GM12892 (cell line): ENCODE data around the gene CES5A.
"Not testable (repeated sequence)": the region's sequence is repeated elsewhere in the genome, so short reads cannot be mapped to it uniquely, and the experiment has no call there.

Experiments used
- DNase-seq: peaks from one replicate; pipeline ENCODE4 v3.0.0; 2011; ENCODE audit not compliant: insufficient read length
- FAIRE-seq: peaks from 2 replicates; lab custom pipeline; 2011; peaks lifted over from hg19 to GRCh38; lab: Jason Lieb, UNC
- POLR2A ChIP-seq: IDR thresholded peaks from 2 replicates; pipeline ENCODE4 v1.6.1; 2011; ENCODE audit warnings: low read depth, low read length, control low read depth
- POLR2AphosphoS5 ChIP-seq: IDR thresholded peaks from 2 replicates; pipeline ENCODE4 v1.6.1; 2011; ENCODE audit warnings: low read depth, low read length, control low read depth
- TAF1 ChIP-seq: IDR thresholded peaks from 2 replicates; pipeline ENCODE4 v1.6.1; 2011; ENCODE audit warnings: low read depth, mild to moderate bottlenecking, control low read depth, low read length, borderline replicate concordance

CES5A gene

GRCh38 chr16:55809386-55809785, 65.8 kb downstream of the CES5A start:
- no peak for TF ChIP-seq POLR2AphosphoS5
- no peak for TF ChIP-seq TAF1
- no peak for TF ChIP-seq POLR2A
- FAIRE-seq (no peak), DNase-seq (no peak)

DNA sequence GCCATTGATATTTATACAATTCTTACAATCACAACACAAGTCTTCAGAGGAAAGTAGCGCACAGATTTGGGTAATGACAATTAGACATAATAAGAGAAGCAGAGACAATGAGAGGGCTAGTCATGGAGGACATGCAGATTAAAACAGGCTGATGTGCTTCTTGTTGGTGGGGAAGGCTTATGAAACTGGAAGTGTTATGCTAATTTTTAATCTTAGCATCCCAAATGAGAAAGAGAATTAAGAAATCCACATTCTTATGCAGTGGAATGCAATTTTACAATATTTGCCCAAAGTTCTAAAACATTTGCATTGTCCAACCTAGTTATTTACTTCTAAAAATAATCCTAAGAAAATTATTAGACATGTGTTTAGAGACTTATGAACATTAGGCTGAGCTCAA, 66.9 kb downstream of the CES5A start:
- not testable (repeated sequence) for FAIRE-seq, DNase-seq

DNA sequence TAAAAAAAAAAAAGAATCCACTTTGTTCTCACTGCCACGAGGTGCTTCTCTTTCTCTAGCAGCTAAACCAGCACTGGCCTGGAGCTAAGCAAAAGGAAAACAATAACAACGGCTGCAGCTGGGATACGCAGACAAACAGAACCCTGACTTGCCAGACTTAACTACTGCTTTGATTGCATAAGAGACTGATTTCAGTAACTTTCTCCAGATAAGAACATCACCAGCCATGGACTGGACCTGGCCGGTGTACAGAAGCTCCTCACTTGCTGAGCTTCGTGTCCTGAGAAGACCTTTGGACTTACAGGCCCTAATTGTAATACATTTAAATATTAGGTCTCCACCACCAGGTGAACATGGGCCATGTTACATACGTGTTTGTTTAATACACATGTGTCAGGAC, 70.1 kb downstream of the CES5A start:
- FAIRE-seq, DNase-seq: not testable (repeated sequence)

GRCh38 chr16:55803681-55804080, 71.5 kb downstream of the CES5A start:
- not testable (repeated sequence) for FAIRE-seq, DNase-seq
